Measurements from ENCODE around the gene CIITA. TPM values are rescaled to one million over a fixed set of nuclear protein-coding genes. Genes with fewer than 3 reads are reported as not detected.
"Not testable (repeated sequence)": the region's sequence is repeated elsewhere in the genome, so short reads cannot be mapped to it uniquely, and the experiment has no call there.

CIITA gene
- total RNA-seq, 4 donors from 2014 or later, result 1.2 to 26.9 (median 13.9) TPM

- in situ Hi-C loops (cut with MboI; ENCODE audit: low pct_ligation_motif_present in 1 of 4, low pct_unique_long_range_greater_than_20kb in 1 of 4, low sequenced_read_pairs in 3 of 4) (loop anchor here in 3 of 4 donors (10.0 to 25.0 kb wide), 4 partner anchors 160 to 410 kb away; partner anchors contain the start of gene NUBP1 (in 1 of the 3)), intact Hi-C loops (cut with DNase I; ENCODE audit: low total_unique reads) (loop anchor here (10.0 kb wide), 1 partner anchor 98 kb away; no protein-coding TSS in a partner anchor)
- Histone ChIP-seq H3K9me3 (no peaks in the 10 kb centered on the region), H3K27ac (peak overlapping the region in 1 of 4 donors; percentile 48), H3K4me1 (peaks cover 0 to 16% (median 5%) of the 10 kb centered on the region in 4 donors), H3K27me3 (no peaks in the 10 kb centered on the region), H3K4me3 (no peak overlapping the region), H3K36me3 (peaks cover 0 to 11% (median 0%) of the 10 kb centered on the region in 4 donors)
- no peak for TF ChIP-seq POLR2AphosphoS5 (IDR thresholded peaks at IDR 0.05)
- no peak for DNase-seq
- WGBS, 2 donors (ENCODE audit: low coverage in 1 of 2), result 72 to 94% methylated on average over 2 to 14 of the region's 14 CpGs
These were observed 45.5 kb downstream of the CIITA start for GRCh38 chr16:10922328-10923145.

DNA sequence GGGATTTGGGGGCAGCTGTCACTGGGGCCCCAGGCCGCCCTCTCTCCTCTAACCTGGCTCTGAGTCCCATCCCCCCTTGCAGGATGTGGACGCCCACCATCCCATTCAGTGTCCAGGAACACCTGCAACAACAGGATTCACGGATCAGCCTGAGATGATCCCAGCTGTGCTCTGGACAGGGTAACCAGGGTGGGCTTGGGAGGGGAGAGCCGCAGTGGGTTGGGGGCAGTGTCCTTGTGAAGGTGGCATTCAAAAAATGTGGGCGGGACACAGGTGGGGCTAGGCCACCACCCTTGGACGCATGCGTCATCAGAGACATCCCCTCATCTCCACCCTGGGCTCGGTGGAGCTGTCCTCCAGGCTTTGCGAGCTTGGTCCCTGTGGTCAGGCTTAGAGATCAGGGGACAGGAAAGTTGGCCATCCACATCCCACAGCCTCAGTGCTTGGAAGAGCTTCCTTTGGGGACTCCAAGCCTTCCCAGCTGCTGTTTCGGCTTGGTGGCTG, 46.2 kb downstream of the CIITA start:
- H3K36me3 ChIP-seq, result peaks cover 0 to 16% (median 0%) of the 10 kb centered on the region in 4 donors
- no peak overlapping the region for H3K4me3 ChIP-seq
- H3K4me1 ChIP-seq, result peaks cover 0 to 16% (median 5%) of the 10 kb centered on the region in 4 donors
- H3K9me3 ChIP-seq, result no peaks in the 10 kb centered on the region
- peak overlapping the region in 1 of 4 donors; percentile 52 for H3K27ac ChIP-seq
- intact Hi-C loops (cut with DNase I; ENCODE audit: low total_unique reads) (loop anchor here (10.0 kb wide), 1 partner anchor 98 kb away; no protein-coding TSS in a partner anchor), in situ Hi-C loops (cut with MboI; ENCODE audit: low pct_ligation_motif_present in 1 of 4, low pct_unique_long_range_greater_than_20kb in 1 of 4, low sequenced_read_pairs in 3 of 4) (loop anchor here in 3 of 4 donors (10.0 to 25.0 kb wide), 4 partner anchors 161 to 411 kb away; partner anchors contain the start of gene NUBP1 (in 1 of the 3))
- TF ChIP-seq POLR2AphosphoS5 (IDR thresholded peaks at IDR 0.05), result no peak
- no peak for TF ChIP-seq POLR2A (IDR thresholded peaks at IDR 0.05)
- no peak for TF ChIP-seq EP300 (IDR thresholded peaks at IDR 0.05; ENCODE audit: low read depth)
- TF ChIP-seq, protein P1, sequence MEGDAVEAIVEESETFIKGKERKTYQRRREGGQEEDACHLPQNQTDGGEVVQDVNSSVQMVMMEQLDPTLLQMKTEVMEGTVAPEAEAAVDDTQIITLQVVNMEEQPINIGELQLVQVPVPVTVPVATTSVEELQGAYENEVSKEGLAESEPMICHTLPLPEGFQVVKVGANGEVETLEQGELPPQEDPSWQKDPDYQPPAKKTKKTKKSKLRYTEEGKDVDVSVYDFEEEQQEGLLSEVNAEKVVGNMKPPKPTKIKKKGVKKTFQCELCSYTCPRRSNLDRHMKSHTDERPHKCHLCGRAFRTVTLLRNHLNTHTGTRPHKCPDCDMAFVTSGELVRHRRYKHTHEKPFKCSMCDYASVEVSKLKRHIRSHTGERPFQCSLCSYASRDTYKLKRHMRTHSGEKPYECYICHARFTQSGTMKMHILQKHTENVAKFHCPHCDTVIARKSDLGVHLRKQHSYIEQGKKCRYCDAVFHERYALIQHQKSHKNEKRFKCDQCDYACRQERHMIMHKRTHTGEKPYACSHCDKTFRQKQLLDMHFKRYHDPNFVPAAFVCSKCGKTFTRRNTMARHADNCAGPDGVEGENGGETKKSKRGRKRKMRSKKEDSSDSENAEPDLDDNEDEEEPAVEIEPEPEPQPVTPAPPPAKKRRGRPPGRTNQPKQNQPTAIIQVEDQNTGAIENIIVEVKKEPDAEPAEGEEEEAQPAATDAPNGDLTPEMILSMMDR (IDR thresholded peaks at IDR 0.05), result no peak
- no peak for DNase-seq
- WGBS, 2 donors (ENCODE audit: low coverage in 1 of 2), result 88% methylated on average over 10 of the region's 10 CpGs; no CpG with 5 or more reads in 1 of the 2 donors
- H3K27me3 ChIP-seq, result no peaks in the 10 kb centered on the region

GRCh38 chr16:10923650-10924214, 46.7 kb downstream of the CIITA start:
- peaks cover 0 to 21% (median 0%) of the 10 kb centered on the region in 4 donors for H3K36me3 ChIP-seq
- peaks cover 0 to 11% (median 2%) of the 10 kb centered on the region in 4 donors for H3K4me1 ChIP-seq
- no peaks in the 10 kb centered on the region for H3K9me3 ChIP-seq
- DNase-seq, result peak; percentile 48
- H3K27ac ChIP-seq, result peak overlapping the region in 2 of 4 donors; percentile 27 to 52
- TF ChIP-seq, protein P1 (IDR thresholded peaks at IDR 0.05), result no peak
- TF ChIP-seq EP300 (IDR thresholded peaks at IDR 0.05; ENCODE audit: low read depth) (no peak), POLR2A (IDR thresholded peaks at IDR 0.05) (no peak), POLR2AphosphoS5 (IDR thresholded peaks at IDR 0.05) (no peak)
- WGBS, 2 donors (ENCODE audit: low coverage in 1 of 2), result 49 to 100% methylated on average over 1 to 14 of the region's 14 CpGs
- H3K4me3 ChIP-seq, result no peak overlapping the region
- H3K27me3 ChIP-seq, result no peaks in the 10 kb centered on the region
- intact Hi-C loops (cut with DNase I; ENCODE audit: low total_unique reads) (loop anchor here (10.0 kb wide), 1 partner anchor 99 kb away; no protein-coding TSS in a partner anchor), in situ Hi-C loops (cut with MboI; ENCODE audit: low pct_ligation_motif_present in 1 of 4, low pct_unique_long_range_greater_than_20kb in 1 of 4, low sequenced_read_pairs in 3 of 4) (loop anchor here in 3 of 4 donors (10.0 to 25.0 kb wide), 4 partner anchors 161 to 411 kb away; partner anchors contain the start of gene NUBP1 (in 1 of the 3))

DNA sequence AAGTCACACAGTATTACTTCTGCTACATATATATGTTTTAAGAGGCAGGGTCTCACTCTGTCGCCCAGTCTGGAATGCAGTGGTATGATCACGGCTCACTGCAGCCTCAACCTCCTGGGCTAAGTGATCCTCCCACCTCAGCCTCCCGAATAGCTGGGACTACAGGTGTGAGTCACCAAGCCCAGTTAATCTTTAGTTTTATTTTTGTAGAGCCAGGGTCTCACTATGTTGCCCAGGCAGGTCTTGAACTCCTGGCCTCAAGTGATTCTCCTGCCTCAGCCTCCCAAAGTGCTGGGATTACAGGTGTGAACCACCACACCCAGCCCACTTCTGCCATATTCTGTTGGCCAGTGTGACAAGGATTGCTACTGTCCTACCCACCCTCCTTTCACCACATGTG, 48.3 kb downstream of the CIITA start:
- DNase-seq, H3K27ac ChIP-seq, H3K4me3 ChIP-seq, H3K9me3 ChIP-seq, H3K27me3 ChIP-seq, H3K4me1 ChIP-seq: not testable (repeated sequence)
- peaks cover 0 to 26% (median 0%) of the 10 kb centered on the region in 4 donors for H3K36me3 ChIP-seq
- intact Hi-C loops (cut with DNase I; ENCODE audit: low total_unique reads) (loop anchor here (10.0 kb wide), 1 partner anchor 100 kb away; no protein-coding TSS in a partner anchor), in situ Hi-C loops (cut with MboI; ENCODE audit: low pct_ligation_motif_present in 1 of 4, low pct_unique_long_range_greater_than_20kb in 1 of 4, low sequenced_read_pairs in 3 of 4) (loop anchor here in 1 of 4 donors (10.0 kb wide), 1 partner anchor 180 kb away; the partner anchor contains the start of gene NUBP1)
- WGBS, 2 donors (ENCODE audit: low coverage in 1 of 2), result 91% methylated on average over 3 of the region's 3 CpGs; no CpG with 5 or more reads in 1 of the 2 donors

All from transverse colon (tissue), 4 donors.